AG04450 (cell line): ENCODE measurements around the gene ITGB3. TPM values are rescaled to one million over a fixed set of nuclear protein-coding genes. Genes with fewer than 3 reads are reported as not detected.
"Not testable (repeated sequence)": the region's sequence is repeated elsewhere in the genome, so short reads cannot be mapped to it uniquely, and the experiment has no call there.

Experiments used
- CTCF ChIA-PET: fragments of 300-600, 350-600 bp; formaldehyde crosslinking; extraction: SDS; loops from one replicate; lab custom pipeline; 2022; ENCODE audit warnings: antibody characterized with exemption, inconsistent platforms; lab: Charles Lee
- POLR2A ChIA-PET: fragments of 350-600 bp; formaldehyde crosslinking; extraction: SDS; loops from one replicate; lab custom pipeline; 2021; ENCODE audit warnings: antibody characterized with exemption, inconsistent platforms; lab: Yijun Ruan, JAX
- DNase-seq: peaks from one replicate; pipeline ENCODE4 v3.0.0-alpha.2; 2011; ENCODE audit warnings: low read depth, low spot score
- H3K27ac ChIP-seq: one replicate; pipeline ENCODE4 v1.5.1; 2012; ENCODE audit warnings: low read depth, low read length, control low read depth
- H3K27me3 ChIP-seq: one replicate; pipeline ENCODE4 v1.6.0; 2012; ENCODE audit warnings: low read length; ENCODE audit not compliant: control insufficient read depth, insufficient read depth
- H3K4me3 ChIP-seq: 2 replicates; pipeline ENCODE4 v1.5.1; 2011; ENCODE audit warnings: mild to moderate bottlenecking, low read depth, low read length, control low read depth
- H3K9me3 ChIP-seq: 2 replicates; pipeline ENCODE4 v1.5.1; 2012; ENCODE audit warnings: low read length; ENCODE audit not compliant: control insufficient read depth, insufficient read depth
- polyA plus RNA-seq: library from polyadenylated mRNA; depleted of rRNA; stranded (reverse); fragments of >200 nt; gene quantifications from 2 replicates; pipeline ENCODE4 v1.2.3, GENCODE V29; 2011
- TF ChIP-seq, protein P1 (sequence below): IDR thresholded peaks from 2 replicates; pipeline ENCODE4 v1.5.1; 2011; ENCODE audit warnings: low read depth, low read length, control low read depth, inconsistent platforms

The ITGB3 gene
- polyA plus RNA-seq, 1 experiment = 26.2 TPM

GRCh38 chr17:47267354-47267828 lies 13.8 kb downstream of the ITGB3 start:
- no peaks in the 10 kb centered on the region for H3K9me3 ChIP-seq
- peak; percentile 59 for DNase-seq
- TF ChIP-seq, protein P1, sequence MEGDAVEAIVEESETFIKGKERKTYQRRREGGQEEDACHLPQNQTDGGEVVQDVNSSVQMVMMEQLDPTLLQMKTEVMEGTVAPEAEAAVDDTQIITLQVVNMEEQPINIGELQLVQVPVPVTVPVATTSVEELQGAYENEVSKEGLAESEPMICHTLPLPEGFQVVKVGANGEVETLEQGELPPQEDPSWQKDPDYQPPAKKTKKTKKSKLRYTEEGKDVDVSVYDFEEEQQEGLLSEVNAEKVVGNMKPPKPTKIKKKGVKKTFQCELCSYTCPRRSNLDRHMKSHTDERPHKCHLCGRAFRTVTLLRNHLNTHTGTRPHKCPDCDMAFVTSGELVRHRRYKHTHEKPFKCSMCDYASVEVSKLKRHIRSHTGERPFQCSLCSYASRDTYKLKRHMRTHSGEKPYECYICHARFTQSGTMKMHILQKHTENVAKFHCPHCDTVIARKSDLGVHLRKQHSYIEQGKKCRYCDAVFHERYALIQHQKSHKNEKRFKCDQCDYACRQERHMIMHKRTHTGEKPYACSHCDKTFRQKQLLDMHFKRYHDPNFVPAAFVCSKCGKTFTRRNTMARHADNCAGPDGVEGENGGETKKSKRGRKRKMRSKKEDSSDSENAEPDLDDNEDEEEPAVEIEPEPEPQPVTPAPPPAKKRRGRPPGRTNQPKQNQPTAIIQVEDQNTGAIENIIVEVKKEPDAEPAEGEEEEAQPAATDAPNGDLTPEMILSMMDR = no peak
- H3K27ac ChIP-seq = peak overlapping the region; percentile 75
- no peaks in the 10 kb centered on the region for H3K27me3 ChIP-seq
- ChIA-PET POLR2A (no interaction called here), CTCF (no interaction called here)
- H3K4me3 ChIP-seq = no peak overlapping the region

GRCh38 chr17:47268964-47269363 lies 15.3 kb downstream of the ITGB3 start:
- CTCF ChIA-PET, H3K9me3 ChIP-seq, H3K27me3 ChIP-seq, H3K27ac ChIP-seq, POLR2A ChIA-PET, DNase-seq, H3K4me3 ChIP-seq: not testable (repeated sequence)

DNA sequence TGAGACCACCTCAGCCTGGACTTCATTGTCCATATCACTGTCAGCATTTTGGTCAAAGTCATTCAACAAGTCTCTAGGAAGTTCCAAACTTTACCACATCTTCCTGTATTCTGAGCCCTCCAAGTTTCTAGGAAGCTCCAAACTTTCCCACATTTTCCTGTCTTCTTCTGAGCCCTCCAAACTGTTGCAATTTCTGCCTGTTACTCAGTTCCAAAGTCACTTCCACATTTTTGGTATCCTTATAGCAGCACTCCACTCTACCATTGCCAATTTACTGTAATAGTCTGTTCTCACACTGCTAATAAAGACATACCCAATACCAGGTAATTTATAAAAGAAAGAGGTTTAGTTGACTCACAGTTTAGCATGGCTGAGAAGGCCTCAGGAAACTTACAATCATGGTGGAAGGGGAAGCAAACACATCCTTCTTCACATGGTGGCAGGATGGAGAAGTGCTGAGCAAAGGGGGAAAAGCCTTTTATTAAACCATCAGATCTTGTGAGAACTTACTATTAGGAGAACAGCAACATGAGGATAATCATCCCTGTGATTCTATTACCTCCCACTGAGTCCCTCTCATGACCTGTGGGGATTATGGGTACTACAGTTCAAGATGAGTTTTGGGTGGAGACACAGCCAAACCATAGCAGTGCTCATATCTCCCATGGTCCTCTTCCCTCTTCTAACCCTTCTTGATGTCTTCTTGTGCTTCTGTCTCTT lies 16.1 kb downstream of the ITGB3 start:
- H3K27ac ChIP-seq, H3K27me3 ChIP-seq, DNase-seq, CTCF ChIA-PET, POLR2A ChIA-PET, H3K4me3 ChIP-seq, H3K9me3 ChIP-seq: not testable (repeated sequence)

- no peaks in the 10 kb centered on the region for H3K27me3 ChIP-seq
- no peaks in the 10 kb centered on the region for H3K9me3 ChIP-seq
- no peak overlapping the region for H3K4me3 ChIP-seq
- ChIA-PET CTCF (no interaction called here), POLR2A (no interaction called here)
- H3K27ac ChIP-seq = no peak overlapping the region
- TF ChIP-seq, protein P1 = no peak
- DNase-seq = no peak
These were observed 17.5 kb downstream of the ITGB3 start for GRCh38 chr17:47270946-47271705.

DNA sequence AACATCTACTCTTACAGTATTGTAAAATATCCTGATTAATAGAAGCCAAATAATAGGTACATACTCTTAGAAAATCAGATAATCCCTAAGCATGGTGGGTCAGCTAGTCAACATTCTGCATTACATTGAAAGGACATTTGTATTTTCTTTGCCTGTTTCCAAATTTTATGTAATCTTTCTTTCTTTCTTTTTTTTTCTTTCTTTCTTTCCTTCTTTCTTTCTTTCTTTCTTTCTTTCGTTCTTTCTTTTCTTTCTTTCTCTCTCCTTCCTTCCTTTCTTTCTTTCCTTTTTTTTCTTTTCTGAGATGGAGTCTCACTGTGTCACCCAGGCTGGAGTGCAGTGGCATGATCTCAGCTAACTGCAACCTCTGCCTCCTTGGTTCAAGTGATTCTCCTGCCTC lies 18.9 kb downstream of the ITGB3 start:
- no peaks in the 10 kb centered on the region for H3K9me3 ChIP-seq
- DNase-seq = no peak
- TF ChIP-seq, protein P1 = no peak
- H3K27ac ChIP-seq = no peak overlapping the region
- ChIA-PET CTCF (interaction anchor here (0.6 to 1.2 kb wide), 2 partner anchors 14 to 19 kb away, joined by 3 to 6 read pairs; no protein-coding TSS in a partner anchor), POLR2A (no interaction called here)
- no peak overlapping the region for H3K4me3 ChIP-seq
- H3K27me3 ChIP-seq = no peaks in the 10 kb centered on the region

DNA sequence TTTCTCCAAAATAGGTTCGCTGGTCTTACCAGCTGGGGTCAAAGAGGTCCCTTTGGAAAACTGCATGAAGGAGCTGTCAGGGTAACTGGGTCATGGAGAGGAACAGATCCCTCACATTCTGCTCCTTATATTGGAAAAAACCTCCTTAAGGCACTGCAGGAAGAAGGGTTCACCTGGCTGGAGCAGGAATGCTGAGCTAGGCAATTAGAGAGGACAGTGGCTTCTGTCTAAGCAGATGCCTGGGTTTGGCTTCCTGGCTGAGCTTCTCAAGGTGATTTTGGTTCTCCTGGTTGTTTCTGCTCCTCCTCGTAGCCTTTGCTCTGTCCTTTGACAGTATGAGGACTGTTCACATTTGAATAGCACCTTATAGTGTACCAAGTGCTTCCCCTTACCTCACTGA lies 19.6 kb downstream of the ITGB3 start:
- Histone ChIP-seq H3K27ac (no peak overlapping the region), H3K4me3 (no peak overlapping the region), H3K9me3 (no peaks in the 10 kb centered on the region), H3K27me3 (no peaks in the 10 kb centered on the region)
- ChIA-PET CTCF (interaction anchor here (1.2 kb wide), 1 partner anchor 15 kb away, joined by 3 read pairs; no protein-coding TSS in a partner anchor), POLR2A (no interaction called here)
- DNase-seq = no peak
- TF ChIP-seq, protein P1 = no peak
